ENCODE results near the gene FSTL3. TPM values are rescaled to one million over a fixed set of nuclear protein-coding genes. Genes with fewer than 3 reads are reported as not detected.

The FSTL3 gene
- total RNA-seq, 1 experiment from 2014 or later, result 6.0 TPM

DNA sequence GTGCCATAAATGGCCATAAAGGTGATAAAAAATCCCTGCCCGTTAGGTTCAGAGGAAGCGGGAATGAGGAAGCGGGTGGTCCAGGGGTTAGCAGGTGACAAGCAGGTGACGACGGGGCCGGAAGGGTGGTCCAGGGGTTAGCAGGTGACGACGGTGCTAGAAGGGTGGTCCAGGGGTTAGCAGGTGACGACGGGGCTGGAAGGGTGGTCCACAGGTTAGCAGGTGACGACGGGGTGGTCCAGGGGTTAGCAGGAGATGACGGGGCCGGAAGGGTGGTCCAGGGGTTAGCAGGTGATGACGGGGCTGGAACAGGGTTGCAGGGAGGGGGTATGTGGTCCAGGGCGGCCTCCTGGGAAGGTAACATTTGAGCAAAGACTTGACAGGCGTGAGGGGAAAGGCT is 12.8 kb downstream of the FSTL3 start:
- no peaks in the 10 kb centered on the region for H3K27me3 ChIP-seq (replicated peaks; ENCODE audit: insufficient read depth, low read depth, low read length, poor library complexity)
- no peaks in the 10 kb centered on the region for H3K36me3 ChIP-seq (ENCODE audit: insufficient read depth, low read length, poor library complexity, severe bottlenecking)
- H3K27ac ChIP-seq (ENCODE audit: low read depth, low read length, poor library complexity, severe bottlenecking), result no peak overlapping the region
- no peak for DNase-seq (ENCODE audit: low spot score)
- no peaks in the 10 kb centered on the region for H3K4me1 ChIP-seq (ENCODE audit: insufficient read depth, low read length, poor library complexity, severe bottlenecking)
- ChIA-PET POLR2A (ENCODE audit: low non-redundant PET) (no interaction called here), CTCF (no interaction called here)
- H3K4me3 ChIP-seq (ENCODE audit: low read depth, low read length, poor library complexity, severe bottlenecking), result no peak overlapping the region
- H3K9me3 ChIP-seq (ENCODE audit: low read depth, low read length, poor library complexity, severe bottlenecking), result no peaks in the 10 kb centered on the region
- TF ChIP-seq, protein P1, sequence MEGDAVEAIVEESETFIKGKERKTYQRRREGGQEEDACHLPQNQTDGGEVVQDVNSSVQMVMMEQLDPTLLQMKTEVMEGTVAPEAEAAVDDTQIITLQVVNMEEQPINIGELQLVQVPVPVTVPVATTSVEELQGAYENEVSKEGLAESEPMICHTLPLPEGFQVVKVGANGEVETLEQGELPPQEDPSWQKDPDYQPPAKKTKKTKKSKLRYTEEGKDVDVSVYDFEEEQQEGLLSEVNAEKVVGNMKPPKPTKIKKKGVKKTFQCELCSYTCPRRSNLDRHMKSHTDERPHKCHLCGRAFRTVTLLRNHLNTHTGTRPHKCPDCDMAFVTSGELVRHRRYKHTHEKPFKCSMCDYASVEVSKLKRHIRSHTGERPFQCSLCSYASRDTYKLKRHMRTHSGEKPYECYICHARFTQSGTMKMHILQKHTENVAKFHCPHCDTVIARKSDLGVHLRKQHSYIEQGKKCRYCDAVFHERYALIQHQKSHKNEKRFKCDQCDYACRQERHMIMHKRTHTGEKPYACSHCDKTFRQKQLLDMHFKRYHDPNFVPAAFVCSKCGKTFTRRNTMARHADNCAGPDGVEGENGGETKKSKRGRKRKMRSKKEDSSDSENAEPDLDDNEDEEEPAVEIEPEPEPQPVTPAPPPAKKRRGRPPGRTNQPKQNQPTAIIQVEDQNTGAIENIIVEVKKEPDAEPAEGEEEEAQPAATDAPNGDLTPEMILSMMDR (conservative IDR thresholded peaks at IDR 0.05; ENCODE audit: low read depth, low read length), result no peak
- no TSS peak for BruUV-seq (replicated peaks)
- intact Hi-C loops (cut with micrococcal nuclease; ENCODE audit: unreplicated experiment), result no loop called here

DNA sequence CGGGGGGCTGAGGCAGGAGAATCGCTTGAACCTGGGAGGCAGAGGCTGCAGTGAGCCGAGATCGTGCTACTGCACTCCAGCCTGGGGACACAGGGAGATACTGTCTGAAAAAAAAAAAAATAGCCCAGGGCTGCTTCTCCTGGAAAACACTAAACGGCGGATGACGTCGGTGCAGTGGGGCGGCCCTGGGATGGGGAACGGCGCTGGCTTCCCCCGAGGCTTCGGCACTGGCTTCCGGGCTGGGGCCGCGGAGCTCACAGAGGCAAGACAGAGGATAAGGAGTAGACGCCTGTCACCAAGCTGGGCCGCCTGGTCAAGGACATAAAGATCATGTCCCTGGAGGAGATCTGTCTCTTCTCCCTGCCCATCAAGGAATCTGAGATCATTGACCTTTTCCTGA is 14.0 kb downstream of the FSTL3 start:
- no peaks in the 10 kb centered on the region for H3K4me1 ChIP-seq (ENCODE audit: insufficient read depth, low read length, poor library complexity, severe bottlenecking)
- intact Hi-C loops (cut with micrococcal nuclease; ENCODE audit: unreplicated experiment), result no loop called here
- BruUV-seq (replicated peaks), result no TSS peak
- no peaks in the 10 kb centered on the region for H3K27me3 ChIP-seq (replicated peaks; ENCODE audit: insufficient read depth, low read depth, low read length, poor library complexity)
- TF ChIP-seq EZH2 (IDR thresholded peaks at IDR 0.05; ENCODE audit: borderline replicate concordance, low read depth, low read length, poor library complexity, severe bottlenecking), result no peak
- TF ChIP-seq, protein P1 (conservative IDR thresholded peaks at IDR 0.05; ENCODE audit: low read depth, low read length), result no peak
- no peaks in the 10 kb centered on the region for H3K36me3 ChIP-seq (ENCODE audit: insufficient read depth, low read length, poor library complexity, severe bottlenecking)
- H3K4me3 ChIP-seq (ENCODE audit: low read depth, low read length, poor library complexity, severe bottlenecking), result no peak overlapping the region
- ChIA-PET CTCF (no interaction called here), POLR2A (ENCODE audit: low non-redundant PET) (no interaction called here)
- H3K9me3 ChIP-seq (ENCODE audit: low read depth, low read length, poor library complexity, severe bottlenecking), result no peaks in the 10 kb centered on the region
- DNase-seq (ENCODE audit: low spot score), result no peak
- H3K27ac ChIP-seq (ENCODE audit: low read depth, low read length, poor library complexity, severe bottlenecking), result no peak overlapping the region

DNA sequence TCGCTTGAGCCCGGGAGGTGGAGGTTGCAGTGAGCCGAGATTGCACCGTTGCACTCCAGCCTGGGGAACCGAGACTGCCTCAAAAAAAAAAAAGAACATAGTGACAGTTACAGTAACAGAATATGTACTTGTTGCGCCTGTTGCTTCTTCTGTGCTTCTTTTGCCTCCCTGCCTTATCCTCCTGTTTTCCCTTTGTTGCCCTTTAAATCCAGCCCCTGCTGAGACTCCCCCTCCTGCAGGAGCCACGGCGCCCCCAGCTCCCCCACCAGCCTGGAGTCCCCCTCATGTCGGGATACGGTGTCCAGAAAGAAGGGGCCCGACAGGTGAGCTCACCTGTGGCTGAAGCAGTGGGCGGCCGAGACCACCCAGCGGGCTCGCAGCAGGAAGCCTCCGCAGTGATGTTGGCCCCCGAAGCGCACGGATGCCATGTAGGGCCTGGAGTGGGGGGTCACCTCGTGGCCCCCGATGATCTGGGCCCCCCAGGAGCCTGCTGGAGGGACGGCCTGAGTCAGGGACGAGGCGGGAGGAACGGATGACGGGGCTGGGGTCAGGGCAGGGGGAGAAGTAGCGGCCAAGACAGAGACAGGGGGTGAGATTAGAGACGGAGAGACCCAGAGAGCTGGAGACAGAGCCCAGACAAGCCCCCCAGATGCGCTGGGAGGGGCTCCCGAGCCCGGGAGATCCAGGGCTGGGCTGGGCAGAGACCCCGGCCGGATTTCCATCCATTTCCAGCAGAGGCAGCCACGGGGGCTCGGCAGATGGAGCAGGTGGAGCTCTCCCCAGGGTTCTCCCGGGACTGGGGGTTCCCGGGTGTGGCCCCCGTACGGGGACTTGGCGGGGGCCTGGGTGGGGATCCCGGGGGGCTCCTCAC is 18.5 kb downstream of the FSTL3 start:
- no peaks in the 10 kb centered on the region for H3K4me1 ChIP-seq (ENCODE audit: insufficient read depth, low read length, poor library complexity, severe bottlenecking)
- ChIA-PET POLR2A (ENCODE audit: low non-redundant PET) (no interaction called here), CTCF (no interaction called here)
- no peaks in the 10 kb centered on the region for H3K36me3 ChIP-seq (ENCODE audit: insufficient read depth, low read length, poor library complexity, severe bottlenecking)
- H3K4me3 ChIP-seq (ENCODE audit: low read depth, low read length, poor library complexity, severe bottlenecking), result no peak overlapping the region
- H3K27me3 ChIP-seq (replicated peaks; ENCODE audit: insufficient read depth, low read depth, low read length, poor library complexity), result no peaks in the 10 kb centered on the region
- TF ChIP-seq EZH2 (IDR thresholded peaks at IDR 0.05; ENCODE audit: borderline replicate concordance, low read depth, low read length, poor library complexity, severe bottlenecking), result no peak
- TF ChIP-seq, protein P1 (conservative IDR thresholded peaks at IDR 0.05; ENCODE audit: low read depth, low read length), result no peak
- intact Hi-C loops (cut with micrococcal nuclease; ENCODE audit: unreplicated experiment), result no loop called here
- no TSS peak for BruUV-seq (replicated peaks)
- no peak for DNase-seq (ENCODE audit: low spot score)
- no peaks in the 10 kb centered on the region for H3K9me3 ChIP-seq (ENCODE audit: low read depth, low read length, poor library complexity, severe bottlenecking)
- no peak overlapping the region for H3K27ac ChIP-seq (ENCODE audit: low read depth, low read length, poor library complexity, severe bottlenecking)

All from A673 (cell line).